Measurements from ENCODE around the gene MYO1D.
A peak's percentile ranks its signal among the peaks of the same experiment; 100 is the strongest.

The MYO1D gene

GRCh38 chr17:32882734-32883133, 5.8 kb upstream of the MYO1D start:
- H3K27me3 ChIP-seq (ENCODE audit: control insufficient read depth in 3 of 3, insufficient read depth in 3 of 3, low read depth in 1 of 3, low read length in 3 of 3), result peaks cover 0 to 30% (median 0%) of the 10 kb centered on the region in 3 experiments
- no peak overlapping the region for H4K8ac ChIP-seq (ENCODE audit: low read depth, low read length)
- no peak overlapping the region for H3K4me2 ChIP-seq (ENCODE audit: insufficient read depth, low read length, poor library complexity, severe bottlenecking)
- H3K9me3 ChIP-seq (replicated peaks in 1 of 2; ENCODE audit: control insufficient read depth in 2 of 2, insufficient read depth in 1 of 2, low read depth in 1 of 2, low read length in 2 of 2), result no peaks in the 10 kb centered on the region
- H3K18ac ChIP-seq (ENCODE audit: low read length), result no peak overlapping the region
- H3K4ac ChIP-seq (ENCODE audit: low read length), result no peak overlapping the region
- DNase-seq (ENCODE audit: low spot score), result no peak
- no peak overlapping the region for H2BK15ac ChIP-seq (ENCODE audit: low read length)
- no peak overlapping the region for H3K4me3 ChIP-seq (ENCODE audit: low read length in 2 of 2)
- no peak overlapping the region for H2BK12ac ChIP-seq (ENCODE audit: low read length)
- H3K14ac ChIP-seq (ENCODE audit: low read length), result no peak overlapping the region
- no peaks in the 10 kb centered on the region for H3K36me3 ChIP-seq (replicated peaks in 1 of 2; ENCODE audit: control insufficient read depth in 2 of 2, insufficient read depth in 2 of 2, low read length in 2 of 2)
- no peak overlapping the region for H2BK120ac ChIP-seq (ENCODE audit: low read depth, low read length)
- H3K9ac ChIP-seq (ENCODE audit: low read depth, low read length, poor library complexity), result no peak overlapping the region
- H4K91ac ChIP-seq (ENCODE audit: low read depth, low read length, poor library complexity), result no peak overlapping the region
- H2AFZ ChIP-seq (ENCODE audit: low read length), result no peak overlapping the region
- H2BK5ac ChIP-seq (ENCODE audit: low read length), result no peak overlapping the region
- WGBS, 2 donors (ENCODE audit: extremely low coverage in 2 of 2, insufficient read length in 2 of 2, insufficient replicate concordance in 1 of 2), result no CpG with 5 or more reads among the region's 4 CpGs
- H2AK5ac ChIP-seq (ENCODE audit: low read depth, low read length), result no peak overlapping the region
- H3K4me1 ChIP-seq (ENCODE audit: control insufficient read depth in 2 of 2, insufficient read depth in 1 of 2, low read depth in 1 of 2, low read length in 2 of 2), result peaks cover 0 to 2% of the 10 kb centered on the region in 2 donors
- no peak overlapping the region for H3K23ac ChIP-seq (ENCODE audit: low read depth, low read length, poor library complexity)
- no peak overlapping the region for H3K27ac ChIP-seq (replicated peaks; ENCODE audit: low read length)
- no peaks in the 10 kb centered on the region for H3K79me1 ChIP-seq (ENCODE audit: low read depth, low read length)

GRCh38 chr17:32882029-32882428, 5.1 kb upstream of the MYO1D start:
- Histone ChIP-seq H3K23ac (ENCODE audit: low read depth, low read length, poor library complexity) (no peak overlapping the region), H3K36me3 (replicated peaks in 1 of 2; ENCODE audit: control insufficient read depth in 2 of 2, insufficient read depth in 2 of 2, low read length in 2 of 2) (no peaks in the 10 kb centered on the region), H2BK15ac (ENCODE audit: low read length) (no peak overlapping the region), H2AFZ (ENCODE audit: low read length) (peak overlapping the region; percentile 30), H2AK5ac (ENCODE audit: low read depth, low read length) (no peak overlapping the region), H3K14ac (ENCODE audit: low read length) (no peak overlapping the region), H3K4ac (ENCODE audit: low read length) (no peak overlapping the region), H3K4me1 (ENCODE audit: control insufficient read depth in 2 of 2, insufficient read depth in 1 of 2, low read depth in 1 of 2, low read length in 2 of 2) (peaks cover 3 to 4% of the 10 kb centered on the region in 2 donors), H3K9me3 (replicated peaks in 1 of 2; ENCODE audit: control insufficient read depth in 2 of 2, insufficient read depth in 1 of 2, low read depth in 1 of 2, low read length in 2 of 2) (no peaks in the 10 kb centered on the region), H3K4me2 (ENCODE audit: insufficient read depth, low read length, poor library complexity, severe bottlenecking) (no peak overlapping the region), H2BK12ac (ENCODE audit: low read length) (no peak overlapping the region), H3K18ac (ENCODE audit: low read length) (no peak overlapping the region), H4K8ac (ENCODE audit: low read depth, low read length) (no peak overlapping the region), H3K4me3 (ENCODE audit: low read length in 2 of 2) (no peak overlapping the region), H3K27me3 (ENCODE audit: control insufficient read depth in 3 of 3, insufficient read depth in 3 of 3, low read depth in 1 of 3, low read length in 3 of 3) (peaks cover 0 to 30% (median 2%) of the 10 kb centered on the region in 3 experiments), H2BK120ac (ENCODE audit: low read depth, low read length) (no peak overlapping the region), H3K27ac (replicated peaks; ENCODE audit: low read length) (no peak overlapping the region), H3K9ac (ENCODE audit: low read depth, low read length, poor library complexity) (no peak overlapping the region), H2BK5ac (ENCODE audit: low read length) (no peak overlapping the region), H3K79me1 (ENCODE audit: low read depth, low read length) (no peaks in the 10 kb centered on the region), H4K91ac (ENCODE audit: low read depth, low read length, poor library complexity) (no peak overlapping the region)
- no peak for DNase-seq (ENCODE audit: low spot score)
- whole genome bisulfite sequencing, 2 donors (ENCODE audit: extremely low coverage in 2 of 2, insufficient read length in 2 of 2, insufficient replicate concordance in 1 of 2), result no CpG with 5 or more reads among the region's 6 CpGs

GRCh38 chr17:32880671-32881453, 3.9 kb upstream of the MYO1D start:
- Histone ChIP-seq H3K23ac (ENCODE audit: low read depth, low read length, poor library complexity) (no peak overlapping the region), H3K9ac (ENCODE audit: low read depth, low read length, poor library complexity) (no peak overlapping the region), H3K36me3 (replicated peaks in 1 of 2; ENCODE audit: control insufficient read depth in 2 of 2, insufficient read depth in 2 of 2, low read length in 2 of 2) (no peaks in the 10 kb centered on the region), H2BK15ac (ENCODE audit: low read length) (no peak overlapping the region), H2AK5ac (ENCODE audit: low read depth, low read length) (no peak overlapping the region), H2BK5ac (ENCODE audit: low read length) (no peak overlapping the region), H4K91ac (ENCODE audit: low read depth, low read length, poor library complexity) (no peak overlapping the region), H3K4me2 (ENCODE audit: insufficient read depth, low read length, poor library complexity, severe bottlenecking) (no peak overlapping the region), H3K4ac (ENCODE audit: low read length) (no peak overlapping the region), H2BK120ac (ENCODE audit: low read depth, low read length) (no peak overlapping the region), H2AFZ (ENCODE audit: low read length) (peak overlapping the region; percentile 86), H3K27me3 (ENCODE audit: control insufficient read depth in 3 of 3, insufficient read depth in 3 of 3, low read depth in 1 of 3, low read length in 3 of 3) (peaks cover 0 to 39% (median 7%) of the 10 kb centered on the region in 3 experiments), H3K18ac (ENCODE audit: low read length) (no peak overlapping the region), H3K27ac (replicated peaks; ENCODE audit: low read length) (no peak overlapping the region), H3K14ac (ENCODE audit: low read length) (no peak overlapping the region), H3K4me1 (ENCODE audit: control insufficient read depth in 2 of 2, insufficient read depth in 1 of 2, low read depth in 1 of 2, low read length in 2 of 2) (peaks cover 3 to 4% of the 10 kb centered on the region in 2 donors), H3K79me1 (ENCODE audit: low read depth, low read length) (no peaks in the 10 kb centered on the region), H3K9me3 (replicated peaks in 1 of 2; ENCODE audit: control insufficient read depth in 2 of 2, insufficient read depth in 1 of 2, low read depth in 1 of 2, low read length in 2 of 2) (no peaks in the 10 kb centered on the region), H3K4me3 (ENCODE audit: low read length in 2 of 2) (no peak overlapping the region), H2BK12ac (ENCODE audit: low read length) (no peak overlapping the region), H4K8ac (ENCODE audit: low read depth, low read length) (no peak overlapping the region)
- DNase-seq (ENCODE audit: low spot score), result no peak
- no CpG with 5 or more reads among the region's 6 CpGs for WGBS, 2 donors (ENCODE audit: extremely low coverage in 2 of 2, insufficient read length in 2 of 2, insufficient replicate concordance in 1 of 2)

GRCh38 chr17:32879134-32879533, 2.2 kb upstream of the MYO1D start:
- Histone ChIP-seq H3K9ac (ENCODE audit: low read depth, low read length, poor library complexity) (no peak overlapping the region), H3K9me3 (replicated peaks in 1 of 2; ENCODE audit: control insufficient read depth in 2 of 2, insufficient read depth in 1 of 2, low read depth in 1 of 2, low read length in 2 of 2) (no peaks in the 10 kb centered on the region), H3K79me1 (ENCODE audit: low read depth, low read length) (no peaks in the 10 kb centered on the region), H3K27ac (replicated peaks; ENCODE audit: low read length) (no peak overlapping the region), H3K4me2 (ENCODE audit: insufficient read depth, low read length, poor library complexity, severe bottlenecking) (no peak overlapping the region), H2AFZ (ENCODE audit: low read length) (no peak overlapping the region), H3K23ac (ENCODE audit: low read depth, low read length, poor library complexity) (no peak overlapping the region), H4K8ac (ENCODE audit: low read depth, low read length) (no peak overlapping the region), H2BK5ac (ENCODE audit: low read length) (no peak overlapping the region), H3K4me3 (ENCODE audit: low read length in 2 of 2) (no peak overlapping the region), H3K18ac (ENCODE audit: low read length) (no peak overlapping the region), H3K14ac (ENCODE audit: low read length) (no peak overlapping the region), H2BK12ac (ENCODE audit: low read length) (no peak overlapping the region), H3K36me3 (replicated peaks in 1 of 2; ENCODE audit: control insufficient read depth in 2 of 2, insufficient read depth in 2 of 2, low read length in 2 of 2) (no peaks in the 10 kb centered on the region), H3K4me1 (ENCODE audit: control insufficient read depth in 2 of 2, insufficient read depth in 1 of 2, low read depth in 1 of 2, low read length in 2 of 2) (peaks cover 3 to 4% of the 10 kb centered on the region in 2 donors), H3K27me3 (ENCODE audit: control insufficient read depth in 3 of 3, insufficient read depth in 3 of 3, low read depth in 1 of 3, low read length in 3 of 3) (peaks cover 0 to 49% (median 13%) of the 10 kb centered on the region in 3 experiments), H3K4ac (ENCODE audit: low read length) (no peak overlapping the region), H2BK15ac (ENCODE audit: low read length) (no peak overlapping the region), H4K91ac (ENCODE audit: low read depth, low read length, poor library complexity) (no peak overlapping the region), H2BK120ac (ENCODE audit: low read depth, low read length) (no peak overlapping the region), H2AK5ac (ENCODE audit: low read depth, low read length) (no peak overlapping the region)
- no CpG with 5 or more reads among the region's 1 CpG for WGBS, 2 donors (ENCODE audit: extremely low coverage in 2 of 2, insufficient read length in 2 of 2, insufficient replicate concordance in 1 of 2)
- no peak for DNase-seq (ENCODE audit: low spot score)
